ENCODE data around the gene FBXW2.
"Not testable (repeated sequence)": the region's sequence is repeated elsewhere in the genome, so short reads cannot be mapped to it uniquely, and the experiment has no call there.

Gene FBXW2

GRCh38 chr9:120779227-120779626, 14.0 kb downstream of the FBXW2 start:
- no peak for DNase-seq (ENCODE audit: low read depth in 2 of 2)

- DNase-seq (ENCODE audit: low read depth in 2 of 2), result no peak
These were observed 14.5 kb downstream of the FBXW2 start for GRCh38 chr9:120778758-120779157.

GRCh38 chr9:120777229-120777628, 16.0 kb downstream of the FBXW2 start:
- no peak for DNase-seq (ENCODE audit: low read depth in 2 of 2)

GRCh38 chr9:120776788-120777187, 16.4 kb downstream of the FBXW2 start:
- DNase-seq (ENCODE audit: low read depth in 2 of 2), result no peak

GRCh38 chr9:120775859-120776258, 17.4 kb downstream of the FBXW2 start:
- DNase-seq (ENCODE audit: low read depth in 2 of 2), result no peak

GRCh38 chr9:120774719-120775118, 18.5 kb downstream of the FBXW2 start:
- no peak for DNase-seq (ENCODE audit: low read depth in 2 of 2)

GRCh38 chr9:120773256-120773655, 20.0 kb downstream of the FBXW2 start:
- DNase-seq (ENCODE audit: low read depth in 2 of 2), result no peak

- DNase-seq (ENCODE audit: low read depth in 2 of 2), result no peak
These were observed 22.3 kb downstream of the FBXW2 start for GRCh38 chr9:120770931-120771330.

- no peak for DNase-seq (ENCODE audit: low read depth in 2 of 2)
These were observed 24.3 kb downstream of the FBXW2 start for GRCh38 chr9:120768886-120769285.

GRCh38 chr9:120768247-120768646, 25.0 kb downstream of the FBXW2 start:
- DNase-seq (ENCODE audit: low read depth in 2 of 2), result no peak

GRCh38 chr9:120767451-120767850, 25.8 kb downstream of the FBXW2 start:
- DNase-seq (ENCODE audit: low read depth in 2 of 2), result no peak

- no peak for DNase-seq (ENCODE audit: low read depth in 2 of 2)
These were observed 27.2 kb downstream of the FBXW2 start for GRCh38 chr9:120765910-120766425.

- DNase-seq (ENCODE audit: low read depth in 2 of 2), result no peak
These were observed 28.7 kb downstream of the FBXW2 start for GRCh38 chr9:120764476-120764875.

- DNase-seq (ENCODE audit: low read depth in 2 of 2), result no peak
These were observed 32.2 kb downstream of the FBXW2 start for GRCh38 chr9:120761006-120761405.

- no peak for DNase-seq (ENCODE audit: low read depth in 2 of 2)
These were observed 33.3 kb downstream of the FBXW2 start for GRCh38 chr9:120759755-120760400.

- DNase-seq (ENCODE audit: low read depth in 2 of 2), result no peak
These were observed 34.7 kb downstream of the FBXW2 start for GRCh38 chr9:120758544-120758943.

GRCh38 chr9:120757026-120757913, 35.9 kb downstream of the FBXW2 start:
- DNase-seq (ENCODE audit: low read depth in 2 of 2), result no peak

GRCh38 chr9:120756531-120756930, 36.7 kb downstream of the FBXW2 start:
- DNase-seq (ENCODE audit: low read depth in 2 of 2), result no peak

GRCh38 chr9:120755810-120756434, 37.3 kb downstream of the FBXW2 start:
- peak; percentile 17 to 78 for DNase-seq (ENCODE audit: low read depth in 2 of 2)

GRCh38 chr9:120755044-120755443, 38.2 kb downstream of the FBXW2 start:
- no peak for DNase-seq (ENCODE audit: low read depth in 2 of 2)

GRCh38 chr9:120750421-120750820, 42.8 kb downstream of the FBXW2 start:
- no peak for DNase-seq (ENCODE audit: low read depth in 2 of 2)

- not testable (repeated sequence) for DNase-seq (ENCODE audit: low read depth in 2 of 2)
These were observed 46.9 kb downstream of the FBXW2 start for GRCh38 chr9:120746366-120746765.
